WI38 (cell line): ENCODE data around the gene DNASE1L3.

ENCODE experiments used
- H3K4me3 ChIP-seq: 2 replicates; pipeline ENCODE4 v1.5.1; 2011; ENCODE audit warnings: low read depth, mild to moderate bottlenecking, control low read depth, low read length
- TF ChIP-seq, protein P1 (sequence below): IDR thresholded peaks from 2 replicates; pipeline ENCODE4 v1.5.1; 2012; ENCODE audit warnings: low read depth, mild to moderate bottlenecking, control low read depth, low read length

The DNASE1L3 gene

DNA sequence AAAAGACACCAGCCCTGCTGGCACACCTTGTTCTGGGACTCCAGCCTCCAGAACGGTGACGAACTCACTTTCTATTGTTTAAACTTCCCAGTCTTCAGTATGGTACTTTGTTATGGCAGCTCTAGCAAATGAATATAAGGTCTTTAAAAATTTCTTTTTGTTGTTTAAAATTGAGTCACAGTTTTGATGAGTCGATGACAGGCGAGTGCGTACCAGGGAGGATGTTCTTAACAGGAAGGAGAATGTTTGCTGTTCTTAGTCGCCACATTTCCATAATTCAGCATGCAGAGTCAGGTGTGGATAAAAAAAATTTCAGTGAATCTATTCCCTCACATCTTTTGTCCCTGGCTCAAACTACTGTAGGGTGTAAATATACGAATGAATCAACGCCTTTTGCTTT, 12.4 kb downstream of the DNASE1L3 start:
- TF ChIP-seq, protein P1, sequence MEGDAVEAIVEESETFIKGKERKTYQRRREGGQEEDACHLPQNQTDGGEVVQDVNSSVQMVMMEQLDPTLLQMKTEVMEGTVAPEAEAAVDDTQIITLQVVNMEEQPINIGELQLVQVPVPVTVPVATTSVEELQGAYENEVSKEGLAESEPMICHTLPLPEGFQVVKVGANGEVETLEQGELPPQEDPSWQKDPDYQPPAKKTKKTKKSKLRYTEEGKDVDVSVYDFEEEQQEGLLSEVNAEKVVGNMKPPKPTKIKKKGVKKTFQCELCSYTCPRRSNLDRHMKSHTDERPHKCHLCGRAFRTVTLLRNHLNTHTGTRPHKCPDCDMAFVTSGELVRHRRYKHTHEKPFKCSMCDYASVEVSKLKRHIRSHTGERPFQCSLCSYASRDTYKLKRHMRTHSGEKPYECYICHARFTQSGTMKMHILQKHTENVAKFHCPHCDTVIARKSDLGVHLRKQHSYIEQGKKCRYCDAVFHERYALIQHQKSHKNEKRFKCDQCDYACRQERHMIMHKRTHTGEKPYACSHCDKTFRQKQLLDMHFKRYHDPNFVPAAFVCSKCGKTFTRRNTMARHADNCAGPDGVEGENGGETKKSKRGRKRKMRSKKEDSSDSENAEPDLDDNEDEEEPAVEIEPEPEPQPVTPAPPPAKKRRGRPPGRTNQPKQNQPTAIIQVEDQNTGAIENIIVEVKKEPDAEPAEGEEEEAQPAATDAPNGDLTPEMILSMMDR = no peak
- no peak overlapping the region for H3K4me3 ChIP-seq

DNA sequence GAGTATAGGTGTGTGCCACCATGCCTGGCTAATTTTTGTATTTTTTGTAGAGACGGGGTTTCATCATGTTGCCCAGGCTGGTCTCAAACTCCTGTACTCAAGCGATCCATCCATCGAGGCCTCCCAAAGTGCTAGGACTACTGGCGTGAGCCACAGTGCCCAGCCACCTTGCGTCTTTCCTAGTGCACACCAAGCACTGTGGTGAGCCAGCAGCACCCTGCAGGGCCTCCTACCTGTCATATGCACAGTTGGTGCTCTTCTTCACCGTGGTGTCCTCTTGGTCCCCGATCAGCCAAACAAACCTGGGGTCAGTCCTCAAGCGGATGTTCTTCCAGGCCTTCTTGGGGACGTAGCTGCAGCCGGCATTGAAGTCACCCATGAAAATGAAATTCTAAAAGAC, 13.2 kb downstream of the DNASE1L3 start:
- no peak overlapping the region for H3K4me3 ChIP-seq
- TF ChIP-seq, protein P1 = no peak

DNA sequence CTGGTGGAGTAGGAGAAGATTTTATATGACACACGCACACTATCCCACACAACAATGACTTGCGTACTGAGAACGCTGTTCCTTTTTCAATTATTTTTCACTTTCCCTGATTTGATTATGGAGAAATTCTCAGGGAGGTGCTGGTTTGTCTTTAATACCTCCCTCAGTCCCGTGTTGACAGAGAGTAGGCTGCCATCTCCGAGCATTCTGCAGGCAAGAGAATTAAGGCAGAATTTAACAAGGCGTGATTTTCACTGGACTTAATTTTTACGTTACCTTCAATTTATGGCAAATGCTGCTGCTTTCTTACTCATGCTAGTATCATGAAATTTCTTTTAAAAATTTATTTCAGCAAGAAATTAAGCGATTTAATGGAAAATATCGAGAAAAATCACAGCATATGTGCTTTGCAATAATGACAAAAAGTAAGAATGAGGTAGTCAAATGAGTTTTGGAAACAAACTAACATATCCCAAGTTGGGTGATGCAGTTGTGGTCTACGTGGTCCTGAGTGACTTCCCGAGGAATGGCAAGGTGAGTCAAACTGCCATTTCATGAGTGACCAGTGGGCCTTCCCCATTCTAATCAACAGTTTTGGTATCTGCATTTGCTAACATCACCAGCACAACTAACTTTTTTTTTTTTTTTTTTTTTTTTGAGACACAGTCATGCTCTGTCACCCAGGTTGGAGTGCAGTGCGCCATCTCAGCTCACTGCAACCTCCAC, 16.9 kb downstream of the DNASE1L3 start:
- no peak overlapping the region for H3K4me3 ChIP-seq
- TF ChIP-seq, protein P1 = no peak

DNA sequence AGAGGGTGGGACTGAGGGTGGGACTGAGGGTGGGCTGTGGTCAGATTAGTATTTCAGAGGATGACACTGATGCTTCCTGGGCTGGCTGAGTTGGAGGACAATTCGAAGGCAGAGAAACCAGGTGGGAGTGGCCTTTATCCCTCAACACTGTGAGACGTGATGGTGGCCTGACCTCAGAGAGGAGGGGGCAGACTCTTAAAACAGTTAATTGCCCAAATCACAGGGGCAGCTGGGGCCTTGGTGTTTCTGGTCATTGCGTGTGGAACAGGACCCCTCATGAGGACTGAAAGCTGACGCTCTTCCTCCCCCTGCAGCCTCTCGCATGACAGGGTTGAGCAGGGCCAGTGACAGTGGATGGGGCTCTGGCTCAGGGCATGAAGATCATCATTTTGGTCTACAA, 18.7 kb downstream of the DNASE1L3 start:
- TF ChIP-seq, protein P1 = no peak
- H3K4me3 ChIP-seq = no peak overlapping the region

DNA sequence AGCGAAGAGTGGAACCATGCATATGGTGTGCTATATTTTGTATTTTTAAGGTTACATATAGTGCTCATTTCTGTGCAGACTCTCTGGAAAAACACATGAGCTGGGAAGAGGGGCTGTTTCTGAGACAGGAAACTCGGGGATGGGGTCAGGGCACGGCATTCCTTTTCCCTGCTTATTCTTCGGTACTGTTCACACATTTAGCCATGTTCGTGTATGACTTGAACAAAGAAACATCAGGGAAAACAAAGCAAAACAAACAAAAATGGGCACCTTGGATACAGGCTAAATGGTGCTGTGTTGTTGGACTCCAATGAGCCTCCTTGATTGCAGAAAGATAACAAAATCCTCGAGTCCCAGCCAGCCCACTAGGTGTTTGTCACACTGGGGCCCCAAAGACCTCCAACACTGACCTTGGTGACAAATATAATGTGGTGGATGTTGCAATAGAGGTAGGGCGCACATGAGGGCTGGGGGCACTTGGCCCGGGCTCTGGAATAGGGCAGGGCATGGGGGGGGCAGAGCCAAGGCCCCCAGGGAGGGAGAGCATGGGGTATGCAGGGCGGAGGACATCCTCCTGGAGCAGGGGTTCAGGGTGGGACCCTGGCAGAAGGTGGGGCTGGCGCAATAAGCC, 19.3 kb downstream of the DNASE1L3 start:
- no peak overlapping the region for H3K4me3 ChIP-seq
- TF ChIP-seq, protein P1 = no peak

DNA sequence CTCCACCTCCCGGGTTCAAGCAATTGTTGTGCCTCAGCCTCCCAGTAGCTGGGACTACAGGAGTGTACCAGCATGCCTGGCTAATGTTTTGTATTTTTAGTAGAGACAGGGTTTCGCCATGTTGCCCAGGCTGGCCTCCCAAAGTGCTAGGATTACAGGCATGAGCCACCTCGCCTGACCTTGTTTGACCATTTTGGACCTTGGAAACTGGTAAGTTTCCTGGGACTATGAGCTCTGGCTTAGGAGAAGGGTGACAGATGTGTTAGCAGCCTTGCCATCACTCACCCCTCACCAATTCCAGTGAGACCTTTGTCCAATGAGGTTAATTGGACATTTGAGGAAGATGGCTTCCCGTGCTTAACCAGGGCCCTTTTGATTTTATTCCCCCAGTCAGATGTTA, 19.9 kb downstream of the DNASE1L3 start:
- TF ChIP-seq, protein P1 = no peak

DNA sequence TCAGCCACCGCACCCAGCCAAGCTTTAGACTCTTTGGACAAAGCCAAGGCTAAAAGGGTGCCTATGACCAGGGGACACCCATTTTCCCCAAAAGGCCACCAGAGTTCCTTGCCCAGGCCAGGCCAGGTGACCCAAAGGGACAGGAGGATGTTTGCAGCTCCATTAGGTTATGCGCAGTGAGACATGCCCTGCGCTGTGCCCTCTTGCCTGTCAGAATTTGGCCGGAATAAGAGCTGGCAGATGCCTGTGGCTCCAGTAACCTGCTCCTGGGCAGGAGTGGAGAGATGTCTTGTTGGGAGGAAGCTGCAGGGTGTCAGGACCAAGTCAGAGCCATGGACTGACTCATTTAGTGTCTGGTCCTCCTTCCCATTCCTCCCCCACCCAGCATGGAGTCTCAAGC, 20.5 kb downstream of the DNASE1L3 start:
- TF ChIP-seq, protein P1 = no peak
- no peak overlapping the region for H3K4me3 ChIP-seq

More for the DNA sequence above, 19.9 kb downstream of the DNASE1L3 start:
- no peak overlapping the region for H3K4me3 ChIP-seq
